HG02981 (cell line): ENCODE results near the gene PLXNC1.
A peak's percentile ranks its signal among the peaks of the same experiment; 100 is the strongest.

Source experiments
- ATAC-seq: cut with Tn5 transposase; IDR thresholded peaks from one replicate; pipeline ENCODE4 v1.9.1; 2021; ENCODE audit warnings: mild to moderate bottlenecking, moderate library complexity; ENCODE audit not compliant: unreplicated experiment

PLXNC1 gene

DNA sequence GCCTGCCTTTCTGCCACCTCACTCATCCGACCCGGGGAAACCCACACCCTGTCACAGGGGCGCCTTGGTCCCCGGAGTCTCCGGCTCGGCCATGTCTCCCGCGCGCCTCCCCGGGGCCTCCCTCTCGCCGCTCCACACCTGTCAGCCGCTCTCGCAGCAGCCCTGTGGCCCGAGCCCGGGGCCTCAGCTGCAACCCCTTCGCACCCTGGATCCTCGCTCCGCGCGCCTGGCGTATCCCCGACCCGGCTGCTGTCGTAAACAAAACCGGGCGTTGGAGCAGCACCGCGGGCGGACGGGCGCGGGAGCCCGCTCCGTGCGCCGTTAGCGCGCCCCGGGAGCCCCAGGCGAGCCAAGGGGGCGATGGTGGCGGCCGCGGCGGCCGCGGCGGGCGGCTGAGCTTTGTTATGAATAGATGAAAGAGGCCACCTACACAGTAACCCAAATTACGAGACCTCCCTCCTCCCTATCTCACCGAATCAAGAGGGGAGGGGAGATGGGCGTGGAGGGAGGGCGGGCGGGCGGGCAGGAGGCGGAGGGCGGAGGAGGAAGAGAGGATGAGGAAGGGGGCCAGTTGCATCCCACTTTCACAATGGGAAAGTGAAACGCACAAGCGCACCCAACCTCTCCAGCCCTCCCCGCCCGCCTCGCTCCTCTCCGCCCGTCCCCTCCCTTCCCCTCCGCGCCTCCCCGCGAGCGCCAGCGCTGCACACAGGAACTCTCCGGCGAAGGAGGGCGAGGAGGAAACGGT, at the start of gene PLXNC1:
PLXNC1 (plus strand) TSS at position 587 of the 748 bp plus-strand sequence. CDS start 395 bp downstream, outside the sequence.
- peak; percentile 36 for ATAC-seq

DNA sequence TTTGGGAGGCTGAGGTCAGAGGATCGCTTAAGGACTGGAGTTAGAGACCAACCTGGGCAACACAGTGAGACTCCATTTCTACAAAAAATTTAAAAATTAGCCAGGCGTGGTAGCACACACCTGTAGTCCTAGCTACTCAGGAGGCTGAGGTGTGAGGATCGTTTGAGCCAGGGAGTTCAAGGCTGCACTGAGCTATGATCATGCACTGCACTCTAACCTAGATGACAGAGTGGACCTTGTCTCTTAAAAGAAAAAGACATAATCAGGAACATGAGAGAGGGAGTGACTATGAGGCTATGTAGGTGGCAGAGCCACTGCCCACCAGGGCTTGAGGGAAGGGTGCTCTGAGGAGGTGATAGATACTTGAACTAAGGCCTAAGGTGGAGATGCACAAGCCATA, 49.2 kb upstream of the PLXNC1 start:
- no peak for ATAC-seq

DNA sequence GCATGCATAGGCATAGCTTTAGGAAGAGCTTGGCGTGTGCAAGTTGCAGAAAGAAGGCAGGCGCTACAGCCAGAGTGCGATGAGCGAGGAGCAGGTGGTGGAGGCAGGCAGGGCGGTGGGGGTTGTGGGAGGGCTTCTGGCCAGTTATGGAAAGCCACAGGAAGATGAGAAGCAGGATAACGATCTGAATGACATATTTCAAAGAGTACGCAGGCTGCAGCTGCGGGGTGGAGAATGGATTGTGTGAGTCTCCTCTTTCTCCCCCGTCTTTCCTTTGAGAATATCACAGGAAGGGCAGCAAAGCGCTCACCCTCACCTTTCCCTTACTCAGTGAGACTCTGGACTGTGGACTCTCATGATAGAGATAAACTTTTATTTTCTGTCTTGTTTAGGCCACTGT, 48.7 kb upstream of the PLXNC1 start:
- no peak for ATAC-seq

DNA sequence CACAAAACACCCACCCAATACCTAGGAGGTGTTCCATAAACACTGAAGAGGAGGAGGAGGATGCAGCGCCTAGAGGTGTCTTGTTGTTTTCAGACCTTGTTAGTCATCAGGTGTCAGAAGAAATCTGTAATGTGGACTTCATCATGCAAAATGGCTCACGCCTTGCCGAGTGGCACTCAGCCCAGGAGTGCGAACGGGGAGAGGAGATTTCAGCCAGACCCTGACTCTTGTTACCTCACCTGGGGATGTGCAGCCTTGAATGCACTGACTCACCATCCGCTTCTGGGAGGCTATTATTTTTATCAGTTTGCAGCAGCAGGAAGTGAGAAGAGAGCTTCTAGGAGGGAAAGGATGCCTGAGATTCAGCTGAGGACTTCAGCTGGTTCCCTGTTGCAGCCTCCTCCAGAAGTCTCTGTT, 48.2 kb upstream of the PLXNC1 start:
- no peak for ATAC-seq

DNA sequence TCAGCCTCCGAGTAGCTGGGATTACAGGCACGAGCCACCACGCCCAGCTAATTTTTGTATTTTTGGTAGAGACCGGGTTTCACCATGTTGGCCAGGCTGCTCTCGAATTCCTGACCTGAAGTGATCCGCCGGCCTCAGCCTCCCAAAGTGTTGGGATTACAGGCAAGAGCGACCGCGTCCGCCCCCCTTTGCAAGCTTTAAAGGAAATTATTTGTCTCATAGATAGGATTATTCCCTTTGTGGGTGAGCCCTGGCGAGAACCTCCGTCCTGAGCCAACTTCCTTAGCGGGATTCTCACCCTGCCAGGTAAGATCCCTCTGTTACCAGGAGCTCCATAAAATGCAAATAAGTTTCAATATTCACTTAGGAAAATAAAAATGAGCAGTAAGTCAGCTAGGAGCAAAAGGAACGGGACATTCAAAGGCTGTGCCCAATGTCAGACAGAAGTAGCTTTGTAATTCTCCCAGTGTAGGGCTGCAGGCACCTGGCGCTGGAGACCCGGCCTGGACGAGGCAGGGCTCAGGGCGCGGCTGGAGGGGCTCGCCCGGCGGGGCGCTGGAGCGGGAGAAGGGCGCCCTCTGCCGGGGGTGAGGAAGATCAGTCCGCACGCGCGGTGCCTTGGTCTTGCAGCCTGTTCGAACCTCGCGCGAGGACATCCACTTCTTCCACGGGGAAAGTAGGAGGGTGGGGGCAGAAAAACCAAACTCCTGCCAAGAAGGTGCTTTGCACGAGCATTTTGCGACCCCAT, 47.2 kb upstream of the PLXNC1 start:
- peak; percentile 58 for ATAC-seq

DNA sequence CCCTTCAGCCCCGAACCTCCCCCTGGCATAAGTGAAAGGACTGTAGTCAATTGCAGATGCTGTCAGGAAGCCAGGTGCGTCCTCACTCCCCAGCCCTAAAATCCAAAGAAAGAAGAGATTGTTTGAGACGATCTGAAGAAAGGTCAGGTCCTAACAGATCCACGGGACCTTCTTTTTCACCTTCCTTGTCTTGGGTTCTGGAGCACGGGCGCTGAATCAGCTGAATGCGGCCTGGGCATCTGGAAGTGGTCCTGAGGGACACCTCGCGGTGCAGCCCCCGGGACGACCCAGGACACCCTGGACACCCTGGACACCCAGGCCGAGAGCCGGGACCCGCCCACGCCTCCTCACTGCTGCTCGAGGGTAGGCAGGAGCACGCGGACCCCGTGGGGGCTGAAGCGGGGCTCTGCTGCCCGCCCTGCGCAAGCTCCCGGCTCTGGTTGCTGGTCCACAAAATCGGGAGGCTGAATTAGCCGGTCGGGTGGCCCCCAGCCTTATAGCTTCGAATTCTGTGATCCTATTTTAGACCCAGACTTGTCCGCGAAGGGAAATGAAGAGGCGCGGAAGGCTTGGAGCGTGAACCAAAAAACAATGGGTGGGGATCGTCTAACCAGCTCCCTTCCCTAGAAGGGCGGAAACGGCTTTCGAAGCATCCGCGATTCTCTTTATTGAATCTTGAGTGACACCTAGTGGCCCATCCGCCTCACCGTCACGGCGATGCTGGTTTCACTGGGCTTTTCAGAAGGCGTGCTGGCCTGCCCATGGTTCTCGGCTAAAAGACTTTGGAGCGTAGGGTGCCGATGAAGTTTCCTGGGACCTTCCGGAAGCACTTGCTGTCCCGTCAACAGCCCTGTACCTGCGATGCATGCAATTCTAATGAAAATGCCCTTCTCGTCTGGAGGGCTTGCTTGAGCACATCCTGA, 46.4 kb upstream of the PLXNC1 start:
- peak; percentile 82 for ATAC-seq

DNA sequence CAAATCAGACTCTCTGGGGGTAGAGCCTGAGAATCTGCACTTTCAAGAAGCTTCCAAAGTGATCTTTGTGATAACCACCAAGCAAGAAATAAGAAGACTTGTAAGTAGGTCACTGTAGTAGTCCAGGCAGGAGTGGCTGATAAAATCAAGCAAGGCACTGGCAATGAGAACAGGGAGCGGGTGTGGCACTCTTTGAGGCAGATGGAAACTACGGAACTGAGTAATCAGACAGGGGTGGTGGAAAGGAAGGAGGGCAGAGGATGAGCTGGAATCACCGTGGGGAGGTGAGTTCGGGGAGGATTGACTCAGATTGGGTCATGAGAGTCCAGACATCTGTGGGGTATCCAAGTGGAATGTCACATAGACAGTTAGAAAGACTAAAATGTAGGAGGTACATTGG, 44.4 kb upstream of the PLXNC1 start:
- no peak for ATAC-seq

DNA sequence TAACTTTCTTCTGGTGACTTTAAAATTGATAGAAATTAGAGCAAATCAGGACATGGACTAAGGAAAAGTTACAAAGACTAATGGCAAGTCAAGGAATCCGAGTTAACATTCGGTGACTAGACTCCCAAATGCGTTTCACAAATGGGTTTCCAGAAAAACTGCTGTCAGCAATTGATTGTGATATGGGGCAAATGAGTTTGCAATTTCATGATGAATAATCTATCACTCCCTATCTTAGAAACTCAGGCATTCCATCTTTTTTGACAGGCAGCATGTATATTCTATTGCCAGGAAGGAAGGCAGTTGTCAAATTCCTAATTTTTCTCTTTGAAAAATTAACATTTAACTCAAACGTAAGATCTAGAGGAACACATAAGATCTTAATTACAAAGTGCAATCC, 40.5 kb upstream of the PLXNC1 start:
- no peak for ATAC-seq

DNA sequence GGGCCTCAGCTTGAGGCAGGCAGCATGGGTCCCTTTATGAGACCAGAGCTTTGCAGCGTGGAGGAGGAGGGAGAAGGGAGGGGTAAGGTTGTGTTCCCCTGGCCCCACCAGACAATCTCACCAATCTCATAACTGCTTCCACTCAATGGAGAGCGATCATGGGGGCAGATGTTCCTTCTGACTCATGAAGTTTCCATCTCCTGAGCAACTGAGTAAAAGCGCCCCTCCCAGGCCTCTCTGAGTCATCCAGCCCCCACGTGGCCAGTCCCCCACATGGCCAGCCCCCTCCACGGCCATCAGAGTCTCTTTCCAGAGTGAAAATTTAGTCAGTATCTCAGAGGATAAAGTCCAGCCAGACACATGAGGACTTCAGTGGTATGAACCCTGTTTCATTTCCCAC, 39.2 kb upstream of the PLXNC1 start:
- ATAC-seq = no peak

DNA sequence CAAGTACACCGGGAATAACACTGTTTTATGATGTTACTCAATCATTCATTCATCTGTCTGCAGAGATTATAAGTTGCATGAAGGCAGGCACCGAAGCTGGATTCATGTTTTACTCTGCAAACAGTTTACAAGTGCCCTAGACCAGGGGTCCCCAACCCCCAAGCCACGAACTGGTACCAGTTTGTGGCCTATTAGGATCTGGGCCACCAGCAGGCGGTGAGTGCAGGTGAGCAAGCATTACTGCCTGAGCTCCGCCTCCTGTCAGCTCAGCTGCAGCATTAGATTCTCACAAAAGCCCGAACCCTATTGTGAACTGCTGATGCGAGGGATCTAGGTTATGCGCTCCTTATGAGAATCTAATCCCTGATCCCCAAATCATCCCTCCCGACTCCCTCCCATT, 38.1 kb upstream of the PLXNC1 start:
- no peak for ATAC-seq

DNA sequence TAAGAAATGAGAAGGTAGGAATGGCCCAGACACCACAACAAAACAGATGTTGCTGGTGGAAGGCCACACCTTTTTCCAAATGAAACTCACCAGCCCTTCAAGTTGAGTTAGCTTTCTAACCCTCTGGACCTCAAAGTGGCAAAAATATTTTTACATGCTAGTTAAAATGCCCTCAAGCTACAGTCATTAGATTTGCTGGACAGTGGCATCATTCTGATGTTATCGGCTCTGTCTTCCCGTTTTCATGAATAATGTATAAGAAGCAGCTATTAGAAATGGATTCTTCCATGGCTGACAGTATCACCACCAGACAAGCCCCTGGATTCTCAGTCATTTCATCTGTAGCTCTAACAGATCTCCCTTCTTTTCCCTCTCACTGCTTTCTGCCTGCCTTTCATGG, 37.1 kb upstream of the PLXNC1 start:
- no peak for ATAC-seq

DNA sequence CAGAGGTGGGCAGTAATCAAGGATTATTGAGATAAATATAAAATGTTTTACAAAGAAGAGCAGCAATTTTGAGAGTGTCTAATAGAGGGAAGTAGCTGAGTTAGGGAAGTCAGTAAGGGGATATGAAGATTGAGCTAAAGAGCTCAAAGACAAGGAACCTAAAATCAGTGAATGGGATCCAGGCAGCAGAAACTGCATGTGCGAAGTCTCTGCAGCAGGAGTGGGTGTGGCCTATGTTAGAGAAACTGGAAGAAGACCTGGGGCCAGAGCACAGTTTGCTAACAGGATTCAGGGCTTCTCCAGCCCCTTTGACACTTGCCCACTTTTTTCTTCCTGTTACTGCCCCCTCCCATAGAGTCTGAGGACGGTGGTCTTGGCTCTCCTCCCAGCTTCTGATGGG, 36.3 kb upstream of the PLXNC1 start:
- no peak for ATAC-seq

DNA sequence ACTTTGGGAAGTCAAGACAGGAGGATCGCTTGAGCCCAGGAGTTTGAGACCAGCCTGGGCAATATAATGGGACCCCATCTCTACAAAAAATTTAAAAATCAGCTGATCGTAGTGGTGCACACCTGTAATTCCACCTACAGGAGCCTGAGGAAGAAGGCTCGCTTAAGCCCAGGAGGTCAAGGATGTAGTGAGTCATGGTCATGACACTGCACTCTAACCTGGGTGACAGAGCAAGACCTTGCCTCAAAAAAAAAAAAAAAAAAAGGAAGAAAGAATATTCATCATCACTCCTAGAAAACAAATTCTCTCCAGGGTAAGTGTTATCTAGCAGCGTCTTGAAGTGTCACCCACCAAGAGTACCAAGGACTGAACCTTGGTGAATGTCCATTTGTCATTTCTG, 34.2 kb upstream of the PLXNC1 start:
- ATAC-seq = no peak

DNA sequence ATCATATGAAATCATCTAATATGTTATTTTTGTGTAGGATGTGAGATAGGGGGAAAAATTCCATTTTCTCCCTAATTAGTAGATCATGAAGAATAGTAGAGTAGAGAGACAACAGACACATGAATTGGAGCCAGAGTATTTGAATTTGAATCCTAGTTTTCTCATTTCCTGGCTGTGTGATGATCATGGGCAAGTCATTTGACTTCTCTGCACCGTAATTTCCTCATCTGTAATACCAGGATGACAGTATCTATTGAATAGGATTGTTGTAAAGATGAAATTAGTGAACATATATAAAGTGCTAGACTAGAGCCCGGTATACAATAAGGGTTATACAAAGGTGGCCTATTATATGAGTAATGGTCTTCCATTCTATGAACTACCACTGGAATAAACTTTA, 32.2 kb upstream of the PLXNC1 start:
- ATAC-seq = no peak

DNA sequence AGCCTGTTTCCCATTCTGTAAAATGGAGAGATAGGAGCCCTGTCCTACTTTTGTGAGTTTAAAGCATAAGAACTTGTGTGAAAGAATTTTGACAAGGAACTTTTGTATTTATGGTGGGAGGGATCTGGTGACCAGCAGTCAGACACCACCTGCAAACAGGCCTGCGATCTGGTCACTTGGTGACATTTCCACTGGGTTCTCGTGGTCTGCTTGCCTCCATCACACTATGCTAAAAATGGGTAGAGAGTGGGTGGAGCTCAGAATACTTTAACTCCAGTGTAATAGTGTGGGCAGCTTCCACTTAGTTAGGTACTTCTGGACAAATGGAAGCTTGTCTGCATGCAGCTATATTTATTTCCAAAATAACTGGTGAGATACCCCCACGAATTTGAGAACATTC, 26.5 kb upstream of the PLXNC1 start:
- ATAC-seq = no peak

DNA sequence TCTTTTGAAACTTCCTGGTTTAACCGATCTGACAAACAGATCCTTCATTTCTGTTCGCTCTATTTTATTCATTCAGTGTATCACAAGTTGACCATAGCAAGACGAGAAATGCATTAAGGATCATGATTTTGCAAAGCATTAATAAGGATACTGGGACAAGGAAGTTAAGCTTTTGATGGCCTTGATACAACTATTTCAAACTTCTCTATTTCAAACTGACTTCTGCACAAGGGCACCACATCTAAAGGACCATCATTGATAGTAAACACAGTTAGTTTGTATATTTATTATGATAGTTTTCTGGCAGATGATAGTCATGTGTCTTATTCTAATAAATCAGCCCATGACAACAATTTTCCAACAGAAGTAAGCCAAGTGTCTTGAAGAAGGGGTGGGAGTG, 25.8 kb upstream of the PLXNC1 start:
- ATAC-seq = no peak

DNA sequence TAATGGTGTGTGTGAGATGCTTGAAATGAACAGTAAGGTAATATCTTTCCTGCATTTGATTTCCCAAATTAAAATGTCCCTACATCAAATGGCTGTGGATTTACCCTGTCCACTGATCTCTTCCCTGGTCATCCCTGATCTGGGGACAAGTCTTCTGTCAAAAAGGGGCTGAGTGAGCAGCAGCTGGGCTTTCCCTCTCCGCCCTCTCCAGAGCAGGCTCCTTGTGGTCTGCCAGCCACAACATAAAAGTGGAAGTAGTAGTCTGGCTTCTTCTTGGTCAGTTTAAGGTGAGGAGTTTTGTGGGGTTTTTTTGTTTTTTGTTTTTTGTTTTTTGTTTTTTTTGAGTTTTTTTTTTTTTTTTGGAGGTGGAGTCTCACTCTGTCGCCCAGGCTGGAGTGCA, 25.2 kb upstream of the PLXNC1 start:
- ATAC-seq = no peak

DNA sequence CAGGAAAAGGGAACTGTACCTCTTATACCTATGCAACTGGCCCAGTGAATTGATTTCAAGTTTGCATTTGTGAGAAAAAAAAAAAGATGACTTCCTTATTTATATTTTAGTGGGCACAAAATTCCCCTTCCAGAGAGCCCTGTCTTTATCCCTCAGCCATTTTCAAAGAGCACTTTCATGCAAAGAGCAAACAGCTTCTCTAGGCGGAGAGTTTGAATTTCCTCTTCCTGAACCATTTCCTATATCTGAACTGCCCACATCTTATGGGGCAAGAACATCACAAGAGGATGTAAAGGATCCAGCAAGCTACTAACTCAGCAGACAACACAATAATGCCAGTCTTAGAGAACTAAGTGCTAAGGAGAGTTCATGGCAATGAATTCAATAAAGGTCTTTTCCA, 22.3 kb upstream of the PLXNC1 start:
- ATAC-seq = no peak

DNA sequence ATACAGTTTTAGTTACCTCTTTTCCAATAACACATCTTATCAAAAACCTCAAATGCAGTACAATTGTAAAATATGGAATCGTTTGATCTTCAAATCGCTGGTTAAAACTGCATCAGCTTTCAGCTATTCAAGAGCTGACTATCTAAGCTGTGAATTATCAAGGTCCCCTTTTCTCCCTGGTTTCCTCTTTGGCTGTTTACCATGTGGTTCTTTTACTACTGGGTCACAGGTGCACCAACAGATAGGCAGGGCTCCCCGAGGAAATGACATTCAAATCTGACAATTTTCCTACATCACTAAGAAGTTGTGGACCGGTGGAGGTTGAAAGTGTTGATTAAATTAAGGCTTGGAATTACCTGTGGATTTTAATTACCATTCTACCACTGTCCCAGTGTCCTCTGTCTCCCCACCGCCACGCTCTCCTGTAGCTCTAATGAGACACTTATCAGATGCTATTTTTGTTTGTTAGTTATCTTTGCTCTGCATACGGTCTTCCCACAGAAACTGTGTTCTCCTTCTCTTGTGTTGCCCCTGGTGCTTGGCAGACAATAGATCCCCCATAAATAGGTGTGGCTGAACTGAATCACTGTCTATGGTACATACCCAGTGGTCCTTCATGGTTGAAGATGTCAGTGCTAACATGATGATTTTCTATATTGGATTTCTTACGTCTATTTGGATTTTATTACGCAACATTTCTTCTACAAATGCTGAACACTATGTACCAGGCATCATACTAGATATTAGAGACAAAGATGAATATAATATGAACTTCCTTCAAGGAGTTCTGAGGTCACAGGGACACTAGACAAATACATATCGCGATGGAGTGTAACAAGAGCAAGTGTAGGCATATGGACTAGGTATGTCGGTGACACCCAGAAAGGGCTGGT, 20.9 kb upstream of the PLXNC1 start:
- no peak for ATAC-seq

DNA sequence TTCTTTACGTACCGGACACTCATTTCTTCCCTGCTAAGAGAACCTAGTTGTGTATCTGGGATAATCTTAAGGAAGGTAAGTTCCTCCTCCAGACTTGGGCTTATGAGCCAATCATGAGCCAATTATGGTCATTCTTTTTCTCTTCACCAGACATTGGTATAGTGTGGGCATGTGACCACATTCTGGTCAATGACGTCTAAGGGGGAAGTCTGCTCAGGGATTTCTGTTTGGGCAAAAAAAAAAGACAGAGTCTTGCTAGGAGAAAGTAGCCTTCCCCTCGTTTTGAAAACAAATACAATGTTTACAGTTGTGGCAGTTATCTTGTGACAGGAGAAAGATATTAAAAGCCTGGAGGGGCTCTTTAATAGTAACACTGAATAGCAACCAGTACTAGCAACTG, 20.1 kb upstream of the PLXNC1 start:
- ATAC-seq = no peak
